CD14-positive monocyte (primary cell): Measurements from ENCODE around the gene ACKR4. TPM values are rescaled to one million over a fixed set of nuclear protein-coding genes. Genes with fewer than 3 reads are reported as not detected.

Source experiments
- DNase-seq, 3 donors: peaks; one replicate each; pipeline ENCODE4 v3.0.0-alpha.2; 2011 to 2022
- H2AFZ ChIP-seq: 2 replicates; pipeline ENCODE4 v1.6.0; 2012; ENCODE audit warnings: mild to moderate bottlenecking, low read depth, low read length, inconsistent platforms; ENCODE audit not compliant: insufficient read depth, poor library complexity, severe bottlenecking
- H3K27ac ChIP-seq, 2 donors: 1 replicate in 1 of 2; 2 replicates in 1 of 2; pipeline ENCODE4 v1.5.1; 2012 to 2013; ENCODE audit warnings: low read length in 2 of 2, control low read depth in 1 of 2, inconsistent platforms in 1 of 2, low read depth in 1 of 2, mild to moderate bottlenecking in 1 of 2
- H3K27me3 ChIP-seq, 2 donors: one replicate each; pipeline versions ENCODE4 v1.6.0 to v1.6.1; 2011 to 2013; ENCODE audit warnings: low read length in 2 of 2; ENCODE audit not compliant: control insufficient read depth in 2 of 2, insufficient read depth in 2 of 2
- H3K36me3 ChIP-seq, 2 donors: replicated peaks in 1 of 2; 1 replicate in 1 of 2; 2 replicates in 1 of 2; pipeline versions ENCODE4 v1.5.1 to v1.6.1; 2012 to 2013; ENCODE audit warnings: low read length in 2 of 2, control low read depth in 1 of 2, inconsistent platforms in 1 of 2, mild to moderate bottlenecking in 1 of 2; ENCODE audit not compliant: insufficient read depth in 2 of 2, control insufficient read depth in 1 of 2
- H3K4me1 ChIP-seq, 2 donors: 1 replicate in 1 of 2; 2 replicates in 1 of 2; pipeline versions ENCODE4 v1.5.1 to v1.6.1; 2012 to 2013; ENCODE audit warnings: low read length in 2 of 2, control low read depth in 1 of 2, inconsistent platforms in 1 of 2, mild to moderate bottlenecking in 1 of 2, moderate library complexity in 1 of 2; ENCODE audit not compliant: insufficient read depth in 2 of 2, control insufficient read depth in 1 of 2
- H3K4me2 ChIP-seq: replicated peaks from 2 replicates; pipeline ENCODE3; 2012; ENCODE audit warnings: low read length, moderate library complexity, mild to moderate bottlenecking; ENCODE audit not compliant: poor library complexity, severe bottlenecking; ENCODE audit errors: extremely low read depth
- H3K4me3 ChIP-seq, 3 experiments: fragments of 200-600 bp in 1 of 3; sonication (generic) in 1 of 3; replicated peaks in 1 of 3; 1 replicate in 2 of 3; 2 replicates in 1 of 3; pipeline ENCODE4 v1.5.1; 2011 to 2013; ENCODE audit warnings: low read length in 3 of 3, mild to moderate bottlenecking in 3 of 3, control low read depth in 2 of 3, low read depth in 2 of 3, inconsistent platforms in 1 of 3, moderate library complexity in 1 of 3
- H3K79me2 ChIP-seq: 2 replicates; pipeline ENCODE4 v1.6.0; 2012; ENCODE audit warnings: mild to moderate bottlenecking, control low read depth, inconsistent platforms, low read length, moderate library complexity; ENCODE audit not compliant: insufficient read depth
- H3K9ac ChIP-seq: 2 replicates; pipeline ENCODE4 v1.6.0; 2017; ENCODE audit warnings: low read length, mild to moderate bottlenecking; ENCODE audit not compliant: insufficient read depth, poor library complexity, severe bottlenecking
- H3K9me3 ChIP-seq, 2 donors: replicated peaks in 1 of 2; 1 replicate in 1 of 2; 2 replicates in 1 of 2; pipeline versions ENCODE4 v1.5.1 to v1.6.1; 2012 to 2013; ENCODE audit warnings: low read length in 2 of 2, control low read depth in 1 of 2; ENCODE audit not compliant: control insufficient read depth in 1 of 2, insufficient read depth in 1 of 2
- H4K20me1 ChIP-seq: 2 replicates; pipeline ENCODE4 v1.6.0; 2012; ENCODE audit warnings: mild to moderate bottlenecking, low read length, control low read depth, moderate library complexity; ENCODE audit not compliant: insufficient read depth
- H3K27ac Mint-ChIP-seq, 7 donors: one replicate each; pipeline ENCODE4 v1.8.0; 2020; ENCODE audit warnings: mild to moderate bottlenecking in 7 of 7, mixed read lengths in 7 of 7, moderate library complexity in 6 of 7, inconsistent platforms in 2 of 7
- H3K27me3 Mint-ChIP-seq, 3 donors: one replicate each; pipeline ENCODE4 v1.8.0; 2021 to 2022; ENCODE audit warnings: low read depth in 3 of 3, mild to moderate bottlenecking in 3 of 3, mixed read lengths in 3 of 3, moderate library complexity in 3 of 3, inconsistent platforms in 1 of 3
- H3K36me3 Mint-ChIP-seq, 2 donors: one replicate each; pipeline ENCODE4 v1.8.0; 2020; ENCODE audit warnings: mixed read lengths in 2 of 2, inconsistent platforms in 1 of 2, mild to moderate bottlenecking in 1 of 2
- H3K4me1 Mint-ChIP-seq: one replicate; pipeline ENCODE4 v1.8.0; 2020; ENCODE audit warnings: mild to moderate bottlenecking, mixed read lengths
- H3K4me3 Mint-ChIP-seq, 2 donors: one replicate each; pipeline ENCODE4 v1.8.0; 2020; ENCODE audit warnings: mild to moderate bottlenecking in 2 of 2, mixed read lengths in 2 of 2, moderate library complexity in 1 of 2
- H3K9me3 Mint-ChIP-seq, 7 donors: one replicate each; pipeline ENCODE4 v1.8.0; 2020 to 2022; ENCODE audit warnings: mixed read lengths in 7 of 7, mild to moderate bottlenecking in 6 of 7, moderate library complexity in 6 of 7, inconsistent platforms in 2 of 7
- CTCF ChIP-seq: fragments of 200-600 bp; IDR thresholded peaks from one replicate; pipeline ENCODE4 v1.8.0; 2022; ENCODE audit warnings: antibody characterized with exemption, mild to moderate bottlenecking
- WGBS: methylation state at CpG from one replicate; pipeline ENCODE4 v1.1.5; 2013; ENCODE audit warnings: missing lambda C conversion rate; ENCODE audit not compliant: insufficient coverage; 5-methylcytosine and 5-hydroxymethylcytosine counted together
- intact Hi-C, 2 donors: fragments of 100-400 bp; cut with micrococcal nuclease; formaldehyde crosslinking; loops; one replicate each; pipeline versions ENCODE4 v1.15.0 to v1.15.1; 2023
- polyA plus RNA-seq, 3 donors: library from polyadenylated mRNA; depleted of rRNA in 1 of 3; unstranded in 2 of 3; stranded (reverse) in 1 of 3; fragments of 300-500 nt in 2 of 3; fragments of >200 nt in 1 of 3; fragmentation: Illumina TruSeq in 2 of 3; gene quantifications; 1 replicate in 2 of 3; 2 replicates in 1 of 3; pipeline ENCODE4 v1.2.3, GENCODE V29; 2012 to 2021

The ACKR4 gene
- polyA plus RNA-seq, 3 donors = 0.09 TPM; not detected in 2

GRCh38 chr3:132556508-132557159, 40.4 kb upstream of the ACKR4 start:
- Histone ChIP-seq H3K4me3 (no peak overlapping the region), H2AFZ (no peak overlapping the region), H3K9ac (no peak overlapping the region), H3K79me2 (no peaks in the 10 kb centered on the region), H3K4me2 (no peak overlapping the region), H3K36me3 (no peaks in the 10 kb centered on the region), H4K20me1 (no peaks in the 10 kb centered on the region), H3K27me3 (no peaks in the 10 kb centered on the region), H3K27ac (no peak overlapping the region), H3K4me1 (no peaks in the 10 kb centered on the region), H3K9me3 (no peaks in the 10 kb centered on the region)
- Mint-ChIP-seq H3K4me1 (peaks cover 1% of the 10 kb centered on the region), H3K27me3 (peaks cover 0 to 3% (median 0%) of the 10 kb centered on the region in 3 donors), H3K9me3 (peaks cover 0 to 2% (median 0%) of the 10 kb centered on the region in 7 donors), H3K27ac (no peak overlapping the region), H3K36me3 (peaks cover 6 to 16% of the 10 kb centered on the region in 2 donors), H3K4me3 (no peak overlapping the region)
- no peak for TF ChIP-seq CTCF
- WGBS = 96% methylated on average over 6 of the region's 8 CpGs
- intact Hi-C loops = no loop called here
- DNase-seq = no peak

GRCh38 chr3:132561003-132561402, 36.1 kb upstream of the ACKR4 start:
- Histone ChIP-seq H3K4me1 (peaks cover 4 to 8% of the 10 kb centered on the region in 2 donors), H3K9ac (no peak overlapping the region), H3K27me3 (no peaks in the 10 kb centered on the region), H3K79me2 (no peaks in the 10 kb centered on the region), H4K20me1 (no peaks in the 10 kb centered on the region), H3K4me3 (no peak overlapping the region), H3K4me2 (no peak overlapping the region), H3K9me3 (no peaks in the 10 kb centered on the region), H2AFZ (no peak overlapping the region), H3K27ac (no peak overlapping the region), H3K36me3 (no peaks in the 10 kb centered on the region)
- Mint-ChIP-seq H3K9me3 (peaks cover 0 to 4% (median 0%) of the 10 kb centered on the region in 7 donors), H3K27ac (peak overlapping the region in 1 of 7 donors; percentile 50), H3K4me1 (peaks cover 16% of the 10 kb centered on the region), H3K4me3 (no peak overlapping the region), H3K27me3 (no peaks in the 10 kb centered on the region), H3K36me3 (peaks cover 10 to 20% of the 10 kb centered on the region in 2 donors)
- no peak for DNase-seq
- intact Hi-C loops = no loop called here
- no CpG with 5 or more reads among the region's 4 CpGs for WGBS
- TF ChIP-seq CTCF = no peak
